Left kidney (tissue), 2 donors: ENCODE measurements around the gene PTDSS2. TPM values are rescaled to one million over a fixed set of nuclear protein-coding genes. Genes with fewer than 3 reads are reported as not detected.
"Not testable (repeated sequence)": the region's sequence is repeated elsewhere in the genome, so short reads cannot be mapped to it uniquely, and the experiment has no call there.

Source experiments
- DNase-seq: peaks from one replicate; pipeline ENCODE4 v3.0.0-alpha.2; 2013
- polyA plus RNA-seq: library from polyadenylated mRNA; unstranded; fragments of 120-200 nt; gene quantifications from one replicate; pipeline ENCODE4 v1.2.1, GENCODE V29; 2013; ENCODE audit not compliant: insufficient read length

PTDSS2 gene
- polyA plus RNA-seq, 1 donor, result 34.8 TPM

GRCh38 chr11:412641-413119 lies 37.4 kb upstream of the PTDSS2 start:
- DNase-seq, result no peak

GRCh38 chr11:413120-414081 lies 36.7 kb upstream of the PTDSS2 start:
- DNase-seq, result no peak

GRCh38 chr11:414318-414857 lies 35.7 kb upstream of the PTDSS2 start:
- DNase-seq, result no peak

- DNase-seq, result no peak
These were observed 34.4 kb upstream of the PTDSS2 start for GRCh38 chr11:415640-416041.

GRCh38 chr11:416051-416756 lies 33.9 kb upstream of the PTDSS2 start:
- DNase-seq, result no peak

GRCh38 chr11:416757-417621 lies 33.1 kb upstream of the PTDSS2 start:
- DNase-seq, result no peak

- no peak for DNase-seq
These were observed 32.3 kb upstream of the PTDSS2 start for GRCh38 chr11:417652-418342.

- no peak for DNase-seq
These were observed 31.5 kb upstream of the PTDSS2 start for GRCh38 chr11:418343-419247.

GRCh38 chr11:419248-420005 lies 30.7 kb upstream of the PTDSS2 start:
- no peak for DNase-seq

- DNase-seq, result no peak
These were observed 29.8 kb upstream of the PTDSS2 start for GRCh38 chr11:420054-420910.

GRCh38 chr11:420911-421321 lies 29.2 kb upstream of the PTDSS2 start:
- no peak for DNase-seq

GRCh38 chr11:422249-422656 lies 27.8 kb upstream of the PTDSS2 start:
- DNase-seq, result no peak

GRCh38 chr11:424232-424631 lies 25.8 kb upstream of the PTDSS2 start:
- no peak for DNase-seq

GRCh38 chr11:424766-425165 lies 25.3 kb upstream of the PTDSS2 start:
- not testable (repeated sequence) for DNase-seq

- no peak for DNase-seq
These were observed 24.8 kb upstream of the PTDSS2 start for GRCh38 chr11:425301-425700.

- no peak for DNase-seq
These were observed 23.2 kb upstream of the PTDSS2 start for GRCh38 chr11:426851-427250.

- no peak for DNase-seq
These were observed 21.8 kb upstream of the PTDSS2 start for GRCh38 chr11:428295-428694.

GRCh38 chr11:429391-429790 lies 20.7 kb upstream of the PTDSS2 start:
- DNase-seq, result no peak
